TTC549 (cell line): Measurements from ENCODE around the gene RNF5.
"Not testable (repeated sequence)": the region's sequence is repeated elsewhere in the genome, so short reads cannot be mapped to it uniquely, and the experiment has no call there.

Experiments
- FAIRE-seq: peaks from 2 replicates; lab custom pipeline; 2012; peaks lifted over from hg19 to GRCh38; lab: Jason Lieb, UNC

The RNF5 gene

GRCh38 chr6:32211432-32211831 is 33.2 kb downstream of the RNF5 start:
- FAIRE-seq: not testable (repeated sequence)

DNA sequence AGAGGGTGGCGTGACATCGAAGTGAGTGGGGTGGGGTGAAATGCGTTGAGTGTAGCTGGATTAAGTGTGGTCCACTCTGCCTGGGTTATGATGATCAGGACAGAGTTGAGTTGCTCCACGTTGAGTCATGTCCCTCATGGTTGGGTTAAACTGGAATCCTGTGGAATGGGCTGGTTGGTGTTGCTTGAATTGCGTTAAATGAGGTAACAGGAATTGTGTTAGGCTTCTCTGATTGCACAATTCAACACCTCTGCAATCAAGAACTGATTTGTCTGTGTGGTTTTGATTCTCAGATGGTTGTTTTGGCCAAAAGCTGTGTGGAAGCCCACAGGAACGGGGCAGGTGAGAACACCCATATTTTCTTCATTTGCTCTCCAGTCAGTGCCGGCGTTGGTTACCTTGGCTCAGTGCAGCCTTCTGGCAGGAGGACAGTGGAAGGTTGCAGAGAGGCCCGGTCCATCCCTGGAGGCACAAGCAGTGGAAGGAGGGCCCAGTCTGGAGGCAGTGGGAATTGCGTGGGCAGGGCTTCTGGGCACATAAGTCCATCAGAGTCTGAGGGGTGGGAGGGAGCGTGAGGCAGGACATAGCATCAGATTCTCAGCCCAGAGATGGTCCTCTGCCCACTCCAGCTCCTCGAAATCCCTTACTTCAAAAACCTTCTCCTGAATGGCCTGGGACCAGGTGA is 34.0 kb downstream of the RNF5 start:
- no peak for FAIRE-seq

GRCh38 chr6:32213649-32214048 is 35.4 kb downstream of the RNF5 start:
- no peak for FAIRE-seq

GRCh38 chr6:32214126-32214525 is 35.9 kb downstream of the RNF5 start:
- FAIRE-seq: no peak

DNA sequence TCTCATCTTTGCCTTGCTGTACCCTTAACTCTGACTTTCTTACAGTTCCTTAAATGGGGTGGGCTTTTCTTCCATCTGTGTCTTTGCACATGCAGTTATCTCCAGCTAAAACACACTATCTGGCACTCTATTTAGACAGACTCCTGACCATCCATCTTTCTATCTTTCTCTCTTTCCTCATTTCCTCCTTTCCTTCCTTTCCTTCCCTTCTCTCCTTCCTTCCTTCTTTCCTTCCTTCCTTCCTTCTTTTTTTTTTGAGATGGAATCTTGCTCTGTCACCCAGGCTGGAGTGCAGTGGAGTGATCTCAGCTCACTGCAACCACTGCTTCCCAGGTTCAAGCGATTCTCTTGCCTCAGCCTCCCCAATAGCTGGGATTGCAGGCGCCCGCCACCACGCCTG is 37.4 kb downstream of the RNF5 start:
- no peak for FAIRE-seq

DNA sequence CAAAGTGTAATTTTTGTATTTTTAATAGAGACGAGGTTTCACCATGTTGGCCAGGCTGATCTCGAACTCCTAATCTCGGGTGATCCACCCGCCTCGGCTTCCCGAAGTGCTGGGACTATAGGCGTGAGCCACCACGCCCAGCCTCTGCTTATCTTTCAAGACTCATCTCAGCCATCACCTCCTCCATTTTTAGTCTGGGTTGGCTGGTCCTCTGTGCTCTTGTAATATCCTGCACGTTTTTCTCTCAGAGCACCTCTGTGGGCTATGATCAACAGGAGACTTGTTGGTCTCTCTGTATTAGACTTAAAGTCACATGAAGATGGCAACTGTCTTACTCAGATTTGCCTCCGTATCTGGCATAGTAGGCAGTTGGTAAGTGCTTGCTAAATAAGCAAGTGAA is 38.1 kb downstream of the RNF5 start:
- FAIRE-seq: no peak

DNA sequence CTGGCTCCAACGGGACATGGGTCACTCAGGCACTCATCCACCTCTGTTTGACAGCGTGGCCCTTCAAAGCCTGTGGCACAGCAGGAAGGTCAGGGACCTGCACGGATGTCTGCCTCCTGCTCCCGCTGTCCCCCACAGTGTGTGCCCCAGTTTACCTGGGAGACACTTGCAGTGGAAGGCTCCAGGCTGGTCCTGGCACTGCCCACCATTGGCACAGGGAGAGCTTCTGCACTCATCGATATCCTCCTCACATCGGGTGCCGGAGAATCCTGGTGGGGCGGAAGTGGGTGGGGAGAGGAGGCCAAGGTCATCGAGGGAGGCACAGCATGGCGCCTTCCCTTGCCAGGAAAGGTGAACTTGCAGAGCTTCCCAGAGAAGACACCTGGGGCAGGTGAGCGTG is 38.8 kb downstream of the RNF5 start:
- FAIRE-seq: no peak

- FAIRE-seq: no peak
These were observed 40.0 kb downstream of the RNF5 start for GRCh38 chr6:32218167-32218566.

GRCh38 chr6:32220021-32220420 is 41.8 kb downstream of the RNF5 start:
- FAIRE-seq: no peak

- no peak for FAIRE-seq
These were observed 44.4 kb downstream of the RNF5 start for GRCh38 chr6:32222333-32223230.

DNA sequence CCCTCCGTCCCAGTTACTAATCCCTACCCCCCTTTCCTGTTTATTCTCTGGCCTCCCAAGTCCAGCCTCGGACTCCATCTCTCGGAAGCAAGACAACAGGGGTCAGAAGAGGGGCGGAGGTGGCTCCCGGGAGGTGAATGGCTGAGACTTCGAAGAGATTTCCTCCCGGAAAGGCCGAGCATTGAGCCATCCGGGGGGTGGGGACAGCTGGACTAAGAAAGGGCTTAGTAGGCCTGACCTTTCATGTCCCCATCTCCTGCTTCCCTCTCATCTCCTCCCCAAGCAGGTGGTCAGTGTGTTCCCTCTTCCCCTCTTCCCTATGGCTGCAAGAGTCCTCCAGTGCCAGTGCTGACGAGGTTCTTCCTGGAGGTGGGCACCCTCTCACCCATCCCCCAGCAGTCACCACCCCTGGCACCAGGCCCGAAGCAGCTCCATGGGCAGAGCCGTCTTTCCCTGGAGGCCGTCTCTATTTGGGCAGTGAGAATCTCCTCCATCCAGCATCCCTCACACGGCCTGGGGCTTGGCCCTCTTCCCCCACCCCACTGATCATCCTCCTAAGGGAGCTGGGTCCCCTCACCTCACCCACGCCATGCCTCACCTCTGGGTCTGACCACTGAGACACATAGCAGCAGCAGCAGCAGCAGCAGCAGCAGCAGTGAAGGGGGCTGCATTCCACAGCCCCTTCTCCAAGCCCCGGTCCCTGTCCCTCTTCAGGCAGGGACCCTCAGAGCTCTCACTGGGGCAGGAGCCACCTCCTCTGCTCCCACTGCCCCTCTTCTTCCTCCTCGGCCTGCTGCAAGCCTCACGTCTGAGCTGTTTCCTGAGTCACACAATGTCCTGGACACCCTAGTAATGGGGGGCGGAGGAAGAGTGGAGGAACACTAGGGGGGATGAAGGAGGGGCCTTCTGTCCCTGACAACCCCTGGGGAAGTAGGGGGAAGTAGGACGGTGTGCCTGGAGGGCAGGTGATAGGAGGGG is 45.3 kb downstream of the RNF5 start, which contains the start of gene NOTCH4:
Gene NOTCH4, minus strand, starts transcription at position 810 of the 978 bp plus-strand sequence. Its CDS starts 139 bp downstream, at position 671.
- FAIRE-seq: no peak

DNA sequence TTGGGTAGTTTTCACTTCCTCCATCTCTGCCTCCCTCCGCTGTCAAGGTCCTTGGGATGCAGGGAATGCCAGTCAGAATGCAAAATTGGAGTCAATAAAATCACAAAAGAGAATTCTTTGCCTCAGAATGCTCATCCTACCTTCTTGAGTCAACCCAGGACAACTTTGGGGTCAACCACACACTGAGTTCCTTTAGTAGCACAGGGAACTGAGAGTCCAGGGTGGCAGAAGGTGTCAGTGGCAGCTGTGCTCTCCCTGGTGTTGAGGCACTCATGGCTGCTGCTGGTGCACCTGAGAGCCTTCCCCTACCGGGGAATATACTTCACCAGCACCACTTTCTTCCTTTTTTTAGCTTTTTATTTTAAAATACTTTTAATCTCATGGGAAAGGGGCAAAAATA is 46.5 kb downstream of the RNF5 start:
- no peak for FAIRE-seq

DNA sequence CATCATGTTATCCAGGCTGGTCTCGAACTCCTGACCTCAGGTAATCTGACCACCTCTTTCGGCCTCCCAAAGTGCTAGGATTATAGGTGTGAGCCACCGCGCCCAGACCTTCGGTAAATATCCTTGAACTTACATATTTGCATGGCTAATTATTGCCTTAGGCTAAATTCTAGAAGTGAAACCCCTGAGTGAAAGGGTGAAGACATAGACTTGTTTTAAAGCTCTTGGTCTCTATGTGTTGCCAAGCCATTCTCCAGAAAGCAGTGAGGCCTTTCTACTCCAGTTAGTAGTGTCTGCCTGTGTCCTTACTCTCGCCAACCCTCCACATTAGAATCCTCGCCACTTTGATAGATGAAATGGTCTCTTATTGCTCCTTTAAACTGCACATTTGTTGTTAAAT is 48.2 kb downstream of the RNF5 start:
- no peak for FAIRE-seq
